ENCODE measurements around the gene RBP7. TPM values are rescaled to one million over a fixed set of nuclear protein-coding genes. Genes with fewer than 3 reads are reported as not detected.

Gene RBP7
- total RNA-seq, 4 donors from 2014 or later, result 13.0 to 34.0 (median 21.1) TPM

Other genes with a start within 250 kb of the RBP7 start
- gene CLSTN1, start 173.3 kb upstream of the RBP7 start, total RNA-seq, result 100 to 1,000 TPM; 118 to 202 (median 165) TPM
- 100 to 1,000 TPM; 197 to 538 (median 406) TPM for gene CTNNBIP1, start 87.0 kb upstream of the RBP7 start, total RNA-seq
- 10 to 100 TPM; 19.8 to 33.4 (median 23.5) TPM for gene LZIC, start 53.8 kb upstream of the RBP7 start, total RNA-seq
- 10 to 100 TPM in 1 of 4 donors, 1 to 10 TPM in 3; 4.7 to 13.7 (median 5.8) TPM for gene NMNAT1, start 53.8 kb upstream of the RBP7 start, total RNA-seq
- 100 to 1,000 TPM in 2 of 4 donors, 10 to 100 TPM in 2; 65.6 to 145 (median 96.5) TPM for gene UBE4B, start 35.7 kb downstream of the RBP7 start, total RNA-seq
- 10 to 100 TPM; 46.0 to 88.0 (median 51.2) TPM for gene KIF1B, start 213.3 kb downstream of the RBP7 start, total RNA-seq

Data from suprapubic skin (tissue), 4 donors.